ENCODE data around the gene OR4C11.

OR4C11 gene

GRCh38 chr11:55607545-55607944 lies at the start of gene OR4C11:
Gene OR4C11, minus strand, starts transcription at chr11:55607645. Its CDS starts 3,272 bp downstream, at chr11:55604373.
- DNase-seq, result no peak

DNA sequence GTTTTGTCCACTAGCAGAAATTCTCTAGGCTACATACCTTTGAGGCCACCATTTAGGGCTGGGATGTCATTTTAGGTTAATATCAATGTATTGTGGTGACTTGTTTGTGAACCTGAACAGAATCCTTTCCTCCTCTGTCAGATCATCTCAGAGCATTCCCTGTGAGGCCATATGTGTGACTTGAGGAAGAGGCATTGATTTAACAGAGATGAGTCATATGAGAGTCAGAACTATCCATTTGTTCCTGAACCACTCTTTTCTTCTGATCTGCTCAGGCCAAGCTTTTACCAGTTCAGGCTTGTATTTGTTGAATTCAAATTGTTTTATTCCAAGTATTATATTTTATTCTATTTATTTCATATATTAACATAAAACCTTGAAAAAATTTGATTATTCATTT lies 47.7 kb upstream of the OR4C11 start:
- DNase-seq, result no peak

- no peak for DNase-seq
Measured at GRCh38 chr11:55652560-55652959, 45.1 kb upstream of the OR4C11 start.

- DNase-seq, result no peak
Measured at GRCh38 chr11:55648027-55648426, 40.6 kb upstream of the OR4C11 start, which contains the start of gene OR4S2. Gene OR4S2, plus strand, starts transcription at chr11:55648327. Its CDS starts 2,577 bp downstream, at chr11:55650904.

DNA sequence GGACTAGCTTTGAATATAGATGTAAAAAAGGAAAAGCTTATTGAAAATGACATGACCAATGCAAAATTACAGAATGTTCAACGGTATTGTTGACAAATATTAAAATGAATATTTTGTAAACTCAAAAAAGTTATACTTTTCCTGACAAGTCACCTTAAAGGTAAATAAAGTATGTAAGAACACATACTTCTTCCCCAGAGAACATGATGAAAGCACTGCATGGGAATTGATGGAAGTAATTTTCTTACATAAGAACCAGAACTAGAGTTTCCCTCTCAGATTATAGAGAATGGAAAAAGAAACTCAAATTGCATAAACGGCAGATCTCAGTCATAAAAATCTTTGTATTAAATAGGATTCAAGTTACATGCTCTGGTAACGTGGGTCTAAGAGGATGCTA lies 27.4 kb upstream of the OR4C11 start, which contains the start of gene OR4P4:
Gene OR4P4, plus strand, starts transcription at position 301 of the 400 bp plus-strand sequence.
- no peak for DNase-seq

GRCh38 chr11:55624531-55624930 lies 17.1 kb upstream of the OR4C11 start:
- DNase-seq, result no peak

GRCh38 chr11:55572548-55572947 lies 34.9 kb downstream of the OR4C11 start:
- no peak for DNase-seq

DNA sequence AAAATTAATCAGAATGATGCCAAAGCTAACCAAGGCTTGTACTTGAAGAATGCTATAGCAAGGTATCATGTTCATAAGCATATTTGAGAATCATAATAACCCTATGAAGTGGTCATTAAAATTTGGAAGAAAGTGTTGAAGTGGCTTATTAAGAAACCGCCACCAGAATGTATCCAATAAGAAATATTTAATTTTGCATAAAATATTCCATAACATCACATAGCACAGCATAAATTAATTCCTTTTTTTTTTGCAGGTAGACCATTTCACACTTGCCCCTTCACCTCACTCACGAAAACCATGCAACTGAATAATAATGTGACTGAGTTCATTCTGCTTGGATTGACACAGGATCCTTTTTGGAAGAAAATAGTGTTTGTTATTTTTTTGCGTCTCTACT lies 35.6 kb downstream of the OR4C11 start, which contains the start of gene OR4C16:
Gene OR4C16, plus strand, starts transcription at position 301 of the 400 bp plus-strand sequence. Its CDS starts 0 bp downstream, at position 301.
- no peak for DNase-seq

- DNase-seq, result no peak
Measured at GRCh38 chr11:55554169-55554568, 53.3 kb downstream of the OR4C11 start, which contains the start of gene OR4C15. Gene OR4C15, plus strand, starts transcription at chr11:55554469. Its CDS starts 0 bp downstream, at chr11:55554469.
